GM10248 (cell line): ENCODE results near the gene PTPRN2.

Experiments
- CTCF ChIA-PET: fragments of 300-600 bp; sonication (Branson Sonifier 250); formaldehyde crosslinking; extraction: SDS; loops from one replicate; lab custom pipeline; 2021; ENCODE audit warnings: antibody characterized with exemption; lab: Yijun Ruan, JAX
- POLR2A ChIA-PET: fragments of 350-650 bp; sonication (Branson Sonifier 250); formaldehyde crosslinking; extraction: SDS; loops from one replicate; lab custom pipeline; 2020; ENCODE audit warnings: antibody characterized with exemption; lab: Yijun Ruan, JAX
- DNase-seq: peaks from one replicate; pipeline ENCODE4 v3.0.0; 2012; ENCODE audit errors: extremely low spot score
- CTCF ChIP-seq: IDR thresholded peaks from 2 replicates; pipeline ENCODE4 v1.5.1; 2012; ENCODE audit warnings: mild to moderate bottlenecking, low read depth; ENCODE audit errors: extremely low read depth, missing control alignments, control extremely low read depth

Gene PTPRN2

GRCh38 chr7:158395349-158395748 is 192.3 kb downstream of the PTPRN2 start:
- ChIA-PET CTCF (no interaction called here), POLR2A (no interaction called here)
- DNase-seq, result no peak
- TF ChIP-seq CTCF, result no peak

GRCh38 chr7:158394936-158395335 is 192.7 kb downstream of the PTPRN2 start:
- DNase-seq, result no peak
- peak; percentile 37 for TF ChIP-seq CTCF
- CTCF ChIA-PET, result no interaction called here
- POLR2A ChIA-PET, result no interaction called here

- DNase-seq, result no peak
- ChIA-PET CTCF (no interaction called here), POLR2A (no interaction called here)
- no peak for TF ChIP-seq CTCF
Measured at GRCh38 chr7:158393926-158394625, 193.5 kb downstream of the PTPRN2 start.

GRCh38 chr7:158392251-158392650 is 195.4 kb downstream of the PTPRN2 start:
- no peak for TF ChIP-seq CTCF
- CTCF ChIA-PET, result no interaction called here
- POLR2A ChIA-PET, result no interaction called here
- DNase-seq, result no peak

- ChIA-PET CTCF (no interaction called here), POLR2A (no interaction called here)
- no peak for DNase-seq
- TF ChIP-seq CTCF, result no peak
Measured at GRCh38 chr7:158391541-158391940, 196.1 kb downstream of the PTPRN2 start.

- no peak for DNase-seq
- no peak for TF ChIP-seq CTCF
- ChIA-PET CTCF (no interaction called here), POLR2A (no interaction called here)
Measured at GRCh38 chr7:158391141-158391540, 196.5 kb downstream of the PTPRN2 start.
